ENCODE results near the gene COL6A5.

GRCh38 chr3:130341388-130341787 lies 4.1 kb upstream of the COL6A5 start:
- TF ChIP-seq CTCF (IDR thresholded peaks at IDR 0.05; ENCODE audit: low read length) (no peak), EZH2 (IDR thresholded peaks at IDR 0.05; ENCODE audit: borderline replicate concordance, low read length) (no peak)

Measured in OCI-LY1 (cell line).